ENCODE data around the gene SLC37A4.

SLC37A4 gene

DNA sequence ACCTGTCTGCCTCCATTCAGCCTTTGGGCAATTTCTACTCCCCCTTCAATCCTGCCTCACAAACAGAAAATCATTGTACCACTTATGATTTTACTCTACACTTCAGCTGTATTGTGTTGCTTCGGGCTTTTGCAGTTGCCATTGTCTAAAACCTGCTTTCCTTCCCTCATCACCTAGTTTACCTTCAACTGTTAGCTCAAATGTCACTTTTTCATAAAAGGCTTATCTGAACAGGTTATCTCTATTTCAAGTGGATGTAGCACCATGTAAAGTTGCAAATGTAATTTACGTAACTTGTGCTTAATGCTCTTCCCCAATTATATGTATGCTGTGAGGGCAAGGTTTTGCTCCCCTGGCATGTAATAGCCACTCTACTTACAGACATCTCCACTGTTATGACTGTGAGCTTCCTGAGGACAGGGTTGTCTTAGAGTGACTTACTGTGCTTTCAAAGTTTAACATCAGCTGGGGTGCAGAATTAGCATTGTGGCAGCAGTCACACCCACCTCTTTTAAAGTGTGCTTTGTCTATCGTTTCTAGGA lies 18.0 kb downstream of the SLC37A4 start:
- H3K27ac ChIP-seq = no peak overlapping the region; the same call in 1 of the 2 replicates
- TF ChIP-seq, protein P1, sequence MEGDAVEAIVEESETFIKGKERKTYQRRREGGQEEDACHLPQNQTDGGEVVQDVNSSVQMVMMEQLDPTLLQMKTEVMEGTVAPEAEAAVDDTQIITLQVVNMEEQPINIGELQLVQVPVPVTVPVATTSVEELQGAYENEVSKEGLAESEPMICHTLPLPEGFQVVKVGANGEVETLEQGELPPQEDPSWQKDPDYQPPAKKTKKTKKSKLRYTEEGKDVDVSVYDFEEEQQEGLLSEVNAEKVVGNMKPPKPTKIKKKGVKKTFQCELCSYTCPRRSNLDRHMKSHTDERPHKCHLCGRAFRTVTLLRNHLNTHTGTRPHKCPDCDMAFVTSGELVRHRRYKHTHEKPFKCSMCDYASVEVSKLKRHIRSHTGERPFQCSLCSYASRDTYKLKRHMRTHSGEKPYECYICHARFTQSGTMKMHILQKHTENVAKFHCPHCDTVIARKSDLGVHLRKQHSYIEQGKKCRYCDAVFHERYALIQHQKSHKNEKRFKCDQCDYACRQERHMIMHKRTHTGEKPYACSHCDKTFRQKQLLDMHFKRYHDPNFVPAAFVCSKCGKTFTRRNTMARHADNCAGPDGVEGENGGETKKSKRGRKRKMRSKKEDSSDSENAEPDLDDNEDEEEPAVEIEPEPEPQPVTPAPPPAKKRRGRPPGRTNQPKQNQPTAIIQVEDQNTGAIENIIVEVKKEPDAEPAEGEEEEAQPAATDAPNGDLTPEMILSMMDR (conservative IDR thresholded peaks at IDR 0.05) = no peak

DNA sequence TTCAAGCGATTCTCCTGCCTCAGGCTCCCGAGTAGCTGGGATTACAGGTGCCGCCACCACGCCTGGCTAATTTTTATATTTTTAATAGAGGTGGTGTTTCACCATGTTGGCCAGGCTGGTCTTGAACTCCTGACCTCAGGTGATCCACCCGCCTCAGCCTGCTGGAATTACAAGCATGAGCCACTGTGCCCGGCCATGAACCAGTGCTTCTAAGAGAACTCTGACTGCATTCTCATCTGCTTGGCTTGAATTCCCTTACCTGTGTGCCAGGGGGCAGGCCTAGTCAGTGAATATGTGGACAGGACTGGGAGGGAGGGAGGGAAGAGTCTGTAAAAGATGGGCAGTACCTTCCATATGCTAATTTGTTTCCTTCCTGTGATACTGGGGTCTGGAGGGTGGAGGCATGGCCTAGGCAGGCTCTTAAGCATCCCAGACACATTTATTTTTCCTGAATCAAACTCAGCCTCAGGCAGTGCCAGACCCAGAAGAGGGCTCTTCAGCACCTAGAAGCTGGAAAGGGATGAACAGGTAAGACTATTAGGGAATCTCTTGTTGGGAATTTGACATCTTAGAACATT lies 19.1 kb downstream of the SLC37A4 start:
- TF ChIP-seq, protein P1 (conservative IDR thresholded peaks at IDR 0.05) = no peak
- peak overlapping the region; percentile 7; the same call in 1 of the 2 replicates for H3K27ac ChIP-seq

DNA sequence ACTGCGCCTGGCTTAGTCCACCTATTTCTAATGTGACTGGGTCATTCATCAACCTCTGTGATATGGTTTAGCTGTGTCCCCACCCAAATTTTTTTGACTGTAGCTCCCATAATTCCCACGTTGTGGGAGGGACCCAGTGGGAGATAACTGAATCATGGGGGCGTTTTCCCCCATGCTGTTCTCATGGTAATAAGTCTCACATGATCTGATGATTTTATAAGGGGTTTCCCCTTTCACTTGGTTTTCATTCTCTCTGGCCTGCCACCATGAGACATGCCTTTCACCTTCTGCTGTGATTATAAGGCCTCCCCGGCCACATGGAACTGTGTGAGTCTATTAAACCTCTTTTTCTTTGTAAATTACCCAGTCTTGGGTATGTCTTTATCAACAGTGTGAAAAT lies 24.0 kb downstream of the SLC37A4 start:
- H3K27ac ChIP-seq = no peak overlapping the region
- TF ChIP-seq, protein P1 (conservative IDR thresholded peaks at IDR 0.05) = no peak

GRCh38 chr11:119000906-119001305 lies 29.8 kb downstream of the SLC37A4 start:
- no peak overlapping the region for H3K27ac ChIP-seq
- TF ChIP-seq, protein P1 (conservative IDR thresholded peaks at IDR 0.05) = no peak

GRCh38 chr11:118998822-118999221 lies 31.9 kb downstream of the SLC37A4 start:
- TF ChIP-seq, protein P1 (conservative IDR thresholded peaks at IDR 0.05) = no peak
- peak overlapping the region; percentile 79 for H3K27ac ChIP-seq

GRCh38 chr11:118998388-118998717 lies 32.3 kb downstream of the SLC37A4 start:
- TF ChIP-seq, protein P1 (conservative IDR thresholded peaks at IDR 0.05) = no peak
- peak overlapping the region; percentile 79 for H3K27ac ChIP-seq

DNA sequence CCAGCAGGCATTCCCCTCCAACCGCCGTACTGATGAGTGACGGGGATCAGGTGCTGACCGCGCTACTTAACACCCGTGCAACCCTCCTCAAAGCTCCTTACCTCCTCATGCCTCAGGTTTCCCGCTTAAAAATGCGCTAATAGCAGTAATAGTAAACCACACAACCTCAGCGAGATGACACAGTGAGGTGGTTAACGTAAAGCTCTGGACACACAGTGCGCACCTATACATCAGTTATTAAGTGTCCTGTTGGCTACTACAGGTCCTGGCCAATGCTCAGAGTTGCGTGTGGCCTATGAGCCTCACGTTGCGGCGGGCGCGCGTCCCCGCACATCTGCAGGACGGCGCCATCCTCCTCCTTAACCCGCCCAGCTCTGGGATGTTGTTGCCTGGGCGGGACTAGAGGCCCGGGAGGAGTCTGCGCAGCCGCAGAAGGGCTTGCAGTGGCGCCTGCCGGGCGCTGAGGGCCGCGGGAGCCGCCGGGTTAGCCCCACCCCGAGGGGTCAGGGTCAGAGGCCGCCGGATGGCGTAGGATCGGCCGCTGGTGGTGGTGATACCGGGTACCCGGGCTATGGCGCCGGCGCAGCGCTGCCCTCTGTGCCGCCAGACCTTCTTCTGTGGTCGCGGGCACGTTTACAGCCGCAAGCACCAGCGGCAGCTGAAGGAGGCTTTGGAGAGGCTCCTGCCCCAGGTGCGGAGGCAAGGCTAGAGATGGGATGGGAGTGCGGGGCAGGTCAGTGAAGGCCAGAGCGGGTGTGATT lies 32.9 kb downstream of the SLC37A4 start, which contains the start of gene CENATAC:
Gene CENATAC (plus strand): TSS at position 512 of the 761 bp plus-strand sequence. CDS start 60 bp downstream, at position 572.
- peak within 1 kb of the TSS; percentile 79 for H3K27ac ChIP-seq
- TF ChIP-seq, protein P1 (conservative IDR thresholded peaks at IDR 0.05) = no peak

Measured in VCaP (cell line).